Umbilical cord (tissue), 2 donors: ENCODE data around the gene OTUB1. TPM values are rescaled to one million over a fixed set of nuclear protein-coding genes. Genes with fewer than 3 reads are reported as not detected.

ENCODE experiments used
- DNase-seq: peaks from one replicate; pipeline ENCODE4 v3.0.0-alpha.2; 2015; ENCODE audit warnings: low spot score
- total RNA-seq: library from RNA; depleted of rRNA; stranded (reverse); fragments of >200 nt; gene quantifications from one replicate; pipeline ENCODE4 v1.2.3, GENCODE V29; 2014; ENCODE audit warnings: low replicate concordance; ENCODE audit not compliant: insufficient read depth

Gene OTUB1
- total RNA-seq, 1 donor from 2014 or later = 17.6 TPM

- no peak for DNase-seq
Measured at GRCh38 chr11:64004590-64004984, 18.3 kb downstream of the OTUB1 start.

GRCh38 chr11:64005691-64006090 lies 19.5 kb downstream of the OTUB1 start:
- no peak for DNase-seq

DNA sequence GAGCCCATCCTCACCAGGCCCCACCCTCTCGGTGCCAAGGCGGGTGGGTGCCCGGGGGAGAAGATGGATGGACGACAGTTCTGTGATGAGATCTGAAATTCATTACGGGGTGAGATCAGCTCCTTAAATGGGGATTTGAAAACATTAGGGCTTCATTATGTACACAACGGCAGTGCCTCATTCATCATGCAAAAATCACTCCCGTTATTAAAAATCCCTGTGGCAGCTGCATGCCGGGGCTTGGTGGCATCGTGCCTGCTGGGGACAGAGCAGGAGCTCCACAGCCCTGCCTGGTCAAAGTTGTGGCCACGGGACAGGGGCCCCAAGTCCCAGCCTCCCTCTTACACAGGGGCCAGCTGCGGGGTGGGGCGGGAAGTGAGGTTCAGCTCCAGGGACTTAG lies 20.2 kb downstream of the OTUB1 start:
- DNase-seq = no peak

GRCh38 chr11:64007160-64007628 lies 21.0 kb downstream of the OTUB1 start:
- DNase-seq = peak; percentile 54

DNA sequence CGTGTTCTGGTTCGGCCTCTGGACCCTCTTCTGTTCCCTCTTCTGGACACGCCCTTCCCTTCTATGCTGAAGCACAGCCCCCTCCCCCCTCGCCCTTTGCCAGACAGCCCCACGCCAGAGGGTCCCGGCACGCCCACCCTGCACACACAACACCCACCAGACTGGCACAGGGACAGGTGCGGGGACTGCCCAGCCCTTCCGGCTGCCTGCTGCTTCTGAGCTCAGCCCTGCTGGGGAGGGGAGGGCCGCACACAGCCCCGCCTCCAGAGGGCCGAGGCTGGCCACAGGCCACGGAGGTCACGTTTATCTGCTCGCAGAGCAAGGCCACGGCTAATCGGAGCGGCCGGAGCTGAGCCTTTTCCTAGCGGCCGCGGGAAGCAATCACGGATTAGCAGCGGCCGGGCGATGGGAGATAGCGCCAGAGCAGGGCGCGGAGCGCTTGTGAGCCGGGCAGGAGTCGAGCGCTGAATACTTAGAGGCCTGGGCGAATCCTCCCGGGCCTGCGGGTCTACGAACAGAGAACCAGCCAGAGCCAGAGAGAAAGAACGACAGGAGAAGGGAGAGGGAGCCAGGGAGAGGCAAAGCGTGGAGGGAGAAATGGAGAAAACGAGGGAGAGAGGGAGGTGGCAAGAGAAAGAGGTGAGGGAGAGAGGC lies 21.5 kb downstream of the OTUB1 start:
- peak; percentile 79 for DNase-seq

DNA sequence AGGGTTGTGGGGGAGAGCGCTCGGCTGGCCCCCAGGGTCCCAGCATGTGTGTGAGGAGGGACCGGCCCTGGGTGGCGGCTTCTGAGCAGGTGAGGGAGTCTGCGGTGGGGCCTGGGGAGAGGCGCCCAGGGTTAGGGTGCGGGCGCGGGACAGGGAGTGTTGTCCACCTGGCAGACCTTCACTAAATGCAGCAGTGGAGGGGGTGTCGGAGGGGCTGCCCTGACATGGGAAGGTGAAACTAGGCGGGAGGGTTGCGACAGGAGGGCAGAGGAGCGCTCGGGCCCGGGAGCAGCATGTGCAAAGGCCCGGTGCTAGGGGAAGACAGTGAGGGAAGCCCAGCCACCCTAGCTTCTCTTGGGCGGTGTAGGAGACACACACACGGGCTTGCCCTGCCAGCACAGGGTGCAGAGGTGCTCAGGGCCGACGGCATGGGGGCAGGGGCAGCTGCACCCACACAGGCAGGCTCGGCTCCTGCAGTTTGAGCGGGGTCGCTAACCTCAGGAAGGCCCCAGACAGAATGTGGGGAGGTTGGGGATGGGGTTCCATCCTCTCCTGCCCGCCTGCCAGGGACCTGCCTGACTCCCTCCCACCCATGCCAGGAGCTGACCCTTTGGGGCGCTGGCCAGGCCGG lies 22.2 kb downstream of the OTUB1 start:
- no peak for DNase-seq

DNA sequence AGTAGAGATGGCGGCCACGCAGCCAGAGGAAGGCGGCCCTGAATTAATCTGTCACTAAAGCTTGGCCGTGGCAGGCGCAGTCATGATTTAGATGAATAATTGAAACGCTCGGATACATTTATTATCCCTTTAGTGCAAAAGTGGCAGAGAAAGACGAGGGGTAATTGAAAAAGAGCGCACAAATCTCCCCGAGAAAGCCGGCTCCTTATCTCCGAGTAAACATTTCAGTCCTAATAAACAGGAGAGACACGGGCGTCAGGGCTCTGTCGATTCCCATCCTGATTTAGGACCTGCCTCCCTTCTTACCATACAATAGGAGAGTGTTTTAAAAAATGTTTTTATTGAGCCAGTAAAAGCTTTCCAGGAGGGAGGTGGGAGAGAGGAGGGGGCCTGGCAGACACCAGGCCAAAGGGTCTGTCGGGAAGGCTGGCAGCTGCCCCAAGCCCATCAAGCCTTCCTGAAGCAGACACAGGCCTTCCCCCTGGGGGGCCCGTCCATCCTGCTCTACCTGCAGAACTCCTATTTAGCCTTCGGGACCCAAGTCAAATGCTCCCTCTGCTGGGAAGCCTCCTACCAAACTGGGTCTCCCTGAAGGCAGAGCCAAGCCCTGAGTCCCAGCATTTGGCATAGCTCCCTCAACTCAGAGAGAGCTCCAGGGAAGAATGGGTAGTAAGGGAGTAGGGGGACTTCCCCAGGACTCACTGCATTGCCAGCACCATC lies 22.8 kb downstream of the OTUB1 start:
- DNase-seq = no peak

GRCh38 chr11:64009710-64010109 lies 23.5 kb downstream of the OTUB1 start:
- DNase-seq = no peak

DNA sequence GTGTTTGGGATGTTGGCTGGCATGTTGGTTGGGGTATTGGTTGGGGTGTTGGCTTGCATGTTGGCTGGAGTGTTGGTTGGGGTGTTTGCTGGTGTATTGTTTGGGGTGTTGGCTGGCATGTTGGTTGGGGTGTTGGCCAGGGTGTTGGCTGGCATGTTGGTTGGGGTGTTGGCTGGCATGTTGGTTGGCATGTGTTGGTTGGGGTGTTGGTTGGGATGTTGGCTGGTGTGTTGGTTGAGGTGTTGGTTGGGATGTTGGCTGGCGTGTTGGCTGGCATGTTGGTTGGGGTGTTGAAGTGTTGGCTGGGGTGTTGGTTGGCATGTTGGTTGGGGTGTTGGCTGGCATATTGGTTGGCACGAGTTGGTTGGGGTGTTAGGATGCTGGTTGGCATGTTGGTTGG lies 24.5 kb downstream of the OTUB1 start:
- no peak for DNase-seq

DNA sequence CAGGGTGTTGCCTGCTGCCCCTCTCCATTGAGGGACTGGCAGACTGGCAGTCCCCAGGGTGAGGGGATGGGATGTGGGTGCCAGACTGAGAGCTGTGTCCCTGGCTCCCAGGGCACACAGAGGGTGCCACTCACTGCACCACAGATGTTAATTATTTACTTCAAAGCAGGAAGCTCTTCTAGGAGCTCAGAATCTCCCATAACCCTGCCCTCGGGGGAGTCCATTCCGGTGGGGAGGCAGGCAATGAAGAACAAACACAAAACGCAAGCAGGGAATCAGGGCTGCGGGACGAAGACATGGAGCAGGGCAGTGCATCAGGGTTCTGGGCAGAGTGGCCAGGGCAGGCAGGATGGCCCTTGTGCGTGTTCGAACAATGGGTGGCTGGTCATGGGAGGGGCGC lies 25.1 kb downstream of the OTUB1 start:
- no peak for DNase-seq

GRCh38 chr11:64013141-64013896 lies 27.1 kb downstream of the OTUB1 start:
- DNase-seq = no peak

- no peak for DNase-seq
Measured at GRCh38 chr11:64014356-64014755, 28.1 kb downstream of the OTUB1 start.

DNA sequence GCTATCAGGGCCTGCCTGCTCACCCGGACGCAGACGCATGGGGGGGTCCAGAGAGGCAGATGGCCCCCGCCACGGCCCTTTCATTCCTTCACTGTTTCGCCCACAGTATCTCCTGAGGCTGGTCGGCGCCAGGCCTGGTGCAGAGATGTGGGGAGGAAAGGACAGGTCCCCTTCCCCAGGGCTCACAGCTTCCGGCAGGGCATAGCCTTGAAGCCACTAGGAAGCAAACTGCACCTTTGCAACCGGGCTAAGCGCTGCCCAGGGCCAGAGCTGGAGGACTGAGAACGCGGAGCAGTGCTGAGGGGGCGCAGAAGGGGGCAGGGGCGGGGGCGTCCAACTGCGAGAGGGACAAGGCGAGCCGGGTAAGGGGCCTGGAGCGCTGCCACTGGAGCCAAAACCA lies 29.3 kb downstream of the OTUB1 start:
- no peak for DNase-seq

GRCh38 chr11:64015935-64016845 lies 30.0 kb downstream of the OTUB1 start:
- no peak for DNase-seq

DNA sequence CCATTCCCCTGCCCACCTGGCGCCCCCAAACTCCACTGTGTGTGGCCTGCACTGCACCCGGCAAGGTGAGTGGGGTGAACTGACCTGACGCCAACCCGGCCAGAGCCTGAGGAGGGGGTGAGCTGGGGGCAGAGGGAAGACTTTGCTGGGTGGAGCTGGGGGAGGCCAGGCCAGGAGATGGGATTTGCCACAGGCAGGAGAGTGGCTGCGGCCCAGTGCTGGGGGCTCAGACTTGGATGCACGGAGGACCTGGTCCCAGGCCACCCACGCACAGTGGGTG lies 31.6 kb downstream of the OTUB1 start:
- DNase-seq = no peak

DNA sequence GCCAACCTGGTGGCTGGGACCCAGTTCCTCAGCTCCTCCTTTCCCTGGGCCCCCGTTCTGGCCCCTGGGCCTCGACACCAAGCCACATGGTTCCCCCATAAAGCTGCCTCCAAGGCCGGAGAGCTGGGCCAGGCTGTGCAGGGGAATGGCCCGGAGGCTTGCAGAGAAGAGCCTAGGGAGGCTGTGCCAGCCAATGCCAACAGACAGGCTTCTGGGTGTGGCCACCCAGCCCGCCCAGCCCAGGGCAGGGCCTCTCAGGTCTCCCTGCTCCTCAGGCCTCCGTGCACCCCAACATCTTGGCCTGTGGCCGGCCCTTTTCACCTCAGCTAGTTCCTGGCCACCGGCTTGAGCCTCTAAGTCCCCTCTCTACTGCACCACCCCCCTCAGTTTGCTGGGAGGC lies 32.1 kb downstream of the OTUB1 start:
- DNase-seq = no peak

GRCh38 chr11:64019106-64020037 lies 33.1 kb downstream of the OTUB1 start:
- DNase-seq = no peak

GRCh38 chr11:64020976-64021756 lies 34.9 kb downstream of the OTUB1 start:
- DNase-seq = no peak

DNA sequence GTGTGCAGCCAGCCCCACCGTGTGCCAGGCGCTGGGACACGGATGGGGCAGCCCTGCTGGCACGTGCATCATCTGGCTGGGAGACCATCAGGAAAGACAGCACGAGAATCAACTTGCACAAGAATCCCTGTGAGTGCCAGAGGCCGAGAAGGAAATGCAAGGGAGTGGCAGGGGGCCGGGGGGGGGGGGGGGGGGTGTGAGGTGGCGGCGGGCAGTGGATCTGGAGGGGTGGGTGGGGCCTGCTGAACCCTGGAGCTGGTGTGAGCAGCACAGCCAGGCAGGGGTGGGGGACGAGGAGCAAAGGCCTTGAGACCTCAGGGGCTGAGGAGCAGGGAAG lies 35.5 kb downstream of the OTUB1 start:
- peak; percentile 65 for DNase-seq
